Stimulated activated CD4-positive, alpha-beta T cell treated with anti-CD3 and anti-CD28 coated beads, TNF-alpha, amount 100 ng/mL, for 1 hour (primary cell): ENCODE data around the gene DDX39B.
"Not testable (repeated sequence)": the region's sequence is repeated elsewhere in the genome, so short reads cannot be mapped to it uniquely, and the experiment has no call there.

Source experiments
- DNase-seq, 3 donors: peaks; one replicate each; pipeline ENCODE4 v3.0.0-alpha.2; 2020; ENCODE audit warnings: low read depth in 3 of 3, low spot score in 1 of 3

Gene DDX39B

GRCh38 chr6:31541658-31542521, at the start of gene DDX39B:
Gene DDX39B (minus strand): TSS chr6:31542003. CDS start chr6:31540532, 1,471 bp downstream.
- peak; percentile 80 to 91 (median 86) for DNase-seq

- not testable (repeated sequence) for DNase-seq
Observed at GRCh38 chr6:31590691-31591090, 48.9 kb upstream of the DDX39B start.

- DNase-seq: no peak
Observed at GRCh38 chr6:31588871-31589650, 47.3 kb upstream of the DDX39B start.

- no peak for DNase-seq
Observed at GRCh38 chr6:31587791-31588777, 46.3 kb upstream of the DDX39B start.

- DNase-seq: no peak
Observed at GRCh38 chr6:31586599-31587281, 44.9 kb upstream of the DDX39B start.

- DNase-seq: no peak
Observed at GRCh38 chr6:31586008-31586407, 44.2 kb upstream of the DDX39B start, which contains the start of gene LST1. Gene LST1 (plus strand): TSS chr6:31586277. CDS start chr6:31587300, 1,023 bp downstream.

- DNase-seq: no peak
Observed at GRCh38 chr6:31585491-31585890, 43.7 kb upstream of the DDX39B start.

- DNase-seq: peak in 2 of 3 donors; percentile 71 to 74
Observed at GRCh38 chr6:31582230-31582643, 40.4 kb upstream of the DDX39B start, which contains the start of gene LTB. Gene LTB (minus strand): TSS chr6:31582424. CDS start chr6:31582417, 7 bp downstream.

- DNase-seq: no peak
Observed at GRCh38 chr6:31581434-31582229, 39.8 kb upstream of the DDX39B start.

GRCh38 chr6:31580807-31581433, 39.1 kb upstream of the DDX39B start:
- peak in 2 of 3 donors; percentile 86 to 92 for DNase-seq

GRCh38 chr6:31580438-31580740, 38.6 kb upstream of the DDX39B start:
- no peak for DNase-seq

GRCh38 chr6:31579546-31580437, 38.0 kb upstream of the DDX39B start:
- DNase-seq: no peak

GRCh38 chr6:31579119-31579505, 37.3 kb upstream of the DDX39B start:
- no peak for DNase-seq

- no peak for DNase-seq
Observed at GRCh38 chr6:31578184-31579118, 36.6 kb upstream of the DDX39B start.

GRCh38 chr6:31577579-31577966, 35.8 kb upstream of the DDX39B start:
- DNase-seq: no peak

GRCh38 chr6:31576897-31577578, 35.2 kb upstream of the DDX39B start:
- no peak for DNase-seq
